ENCODE data around the gene ANKRD40CL.
"Not testable (repeated sequence)": the region's sequence is repeated elsewhere in the genome, so short reads cannot be mapped to it uniquely, and the experiment has no call there.

The ANKRD40CL gene

DNA sequence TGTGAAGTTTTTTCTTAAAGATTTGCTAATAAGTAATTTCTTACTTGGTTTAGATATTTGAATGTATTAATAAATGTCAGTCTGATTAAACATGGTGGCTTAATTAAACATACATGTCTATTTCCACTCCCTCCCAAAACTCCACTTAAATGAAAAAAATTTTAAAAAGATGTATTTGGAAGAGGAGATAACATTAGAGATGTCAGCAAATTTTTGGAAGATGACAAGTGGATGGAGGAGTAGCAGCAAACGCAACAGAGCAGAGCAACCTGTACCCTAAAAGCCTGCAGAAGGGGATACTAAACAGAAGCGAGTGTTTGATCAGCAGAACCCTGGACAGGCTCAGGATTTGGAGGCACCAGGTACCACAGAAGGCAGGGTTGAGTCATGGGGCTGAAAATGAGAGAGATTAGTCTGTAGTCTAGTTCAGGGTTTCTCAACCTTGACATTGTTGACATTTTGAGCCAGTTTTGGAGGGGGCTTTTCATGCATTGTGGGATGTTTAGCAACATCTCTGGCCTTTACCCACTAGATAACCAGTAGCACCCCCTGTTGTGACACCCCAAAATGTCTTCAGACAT lies 30.1 kb downstream of the ANKRD40CL start:
- peaks cover 28% of the 10 kb centered on the region for H3K36me3 ChIP-seq (ENCODE audit: control insufficient read depth, insufficient read depth, low read length)

DNA sequence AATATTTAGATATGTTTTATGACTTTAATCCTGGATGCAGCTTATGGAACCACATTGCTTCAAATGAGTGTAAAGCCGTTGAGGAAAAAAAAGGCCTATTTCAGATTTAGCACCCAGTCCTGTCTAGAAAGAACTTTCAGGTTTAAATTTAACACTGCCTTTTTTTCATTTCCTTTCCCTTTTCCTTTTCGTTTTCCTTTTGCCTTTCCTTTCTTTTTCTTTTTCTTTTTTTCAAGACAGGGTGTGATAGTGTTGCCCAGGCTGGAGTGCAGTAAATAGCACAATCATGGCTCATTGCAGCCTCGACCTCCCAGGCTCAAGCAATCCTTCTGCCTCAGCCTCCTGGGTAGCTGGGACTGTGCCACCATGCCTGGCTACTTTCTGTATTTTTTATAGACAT lies 32.0 kb downstream of the ANKRD40CL start:
- no peaks in the 10 kb centered on the region for H3K27me3 ChIP-seq (ENCODE audit: control insufficient read depth, insufficient read depth, low read length, poor library complexity, severe bottlenecking)
- H3K27ac ChIP-seq (ENCODE audit: insufficient read depth, low read depth, low read length, poor library complexity, severe bottlenecking), result no peak overlapping the region
- WGBS, 2 experiments, result 84 to 92% methylated on average over 3 of the region's 3 CpGs
- H3K4me1 ChIP-seq (ENCODE audit: control insufficient read depth, insufficient read depth, low read length), result peaks cover 7% of the 10 kb centered on the region
- H3K9me3 ChIP-seq (ENCODE audit: control insufficient read depth, low read length), result no peaks in the 10 kb centered on the region
- no peak overlapping the region for H3K4me3 ChIP-seq (ENCODE audit: insufficient read depth, low read depth, low read length)
- H3K36me3 ChIP-seq (ENCODE audit: control insufficient read depth, insufficient read depth, low read length), result peaks cover 12% of the 10 kb centered on the region

More for the DNA sequence above, 30.1 kb downstream of the ANKRD40CL start:
- H3K27me3 ChIP-seq (ENCODE audit: control insufficient read depth, insufficient read depth, low read length, poor library complexity, severe bottlenecking), result no peaks in the 10 kb centered on the region
- H3K27ac ChIP-seq (ENCODE audit: insufficient read depth, low read depth, low read length, poor library complexity, severe bottlenecking), result no peak overlapping the region
- peaks cover 7% of the 10 kb centered on the region for H3K4me1 ChIP-seq (ENCODE audit: control insufficient read depth, insufficient read depth, low read length)
- H3K4me3 ChIP-seq (ENCODE audit: insufficient read depth, low read depth, low read length), result no peak overlapping the region
- H3K9me3 ChIP-seq (ENCODE audit: control insufficient read depth, low read length), result no peaks in the 10 kb centered on the region
- 94 to 96% methylated on average over 2 of the region's 2 CpGs for WGBS, 2 experiments

- Histone ChIP-seq H3K27me3 (ENCODE audit: control insufficient read depth, insufficient read depth, low read length, poor library complexity, severe bottlenecking) (no peaks in the 10 kb centered on the region), H3K9me3 (ENCODE audit: control insufficient read depth, low read length) (no peaks in the 10 kb centered on the region), H3K4me3 (ENCODE audit: insufficient read depth, low read depth, low read length) (no peak overlapping the region), H3K4me1 (ENCODE audit: control insufficient read depth, insufficient read depth, low read length) (peaks cover 4% of the 10 kb centered on the region), H3K27ac (ENCODE audit: insufficient read depth, low read depth, low read length, poor library complexity, severe bottlenecking) (no peak overlapping the region), H3K36me3 (ENCODE audit: control insufficient read depth, insufficient read depth, low read length) (no peaks in the 10 kb centered on the region)
- 93 to 95% methylated on average over 7 of the region's 7 CpGs for WGBS, 2 experiments
Observed at GRCh38 chr17:50731575-50732460, 35.5 kb downstream of the ANKRD40CL start.

- Histone ChIP-seq H3K27me3 (ENCODE audit: control insufficient read depth, insufficient read depth, low read length, poor library complexity, severe bottlenecking) (no peaks in the 10 kb centered on the region), H3K9me3 (ENCODE audit: control insufficient read depth, low read length) (no peaks in the 10 kb centered on the region), H3K36me3 (ENCODE audit: control insufficient read depth, insufficient read depth, low read length) (no peaks in the 10 kb centered on the region), H3K4me3 (ENCODE audit: insufficient read depth, low read depth, low read length) (no peak overlapping the region), H3K4me1 (ENCODE audit: control insufficient read depth, insufficient read depth, low read length) (no peaks in the 10 kb centered on the region), H3K27ac (ENCODE audit: insufficient read depth, low read depth, low read length, poor library complexity, severe bottlenecking) (no peak overlapping the region)
- 94 to 97% methylated on average over 4 to 5 of the region's 5 CpGs for WGBS, 2 experiments
Observed at GRCh38 chr17:50728881-50729765, 38.2 kb downstream of the ANKRD40CL start.

GRCh38 chr17:50728112-50728429 lies 39.2 kb downstream of the ANKRD40CL start:
- Histone ChIP-seq H3K4me1 (ENCODE audit: control insufficient read depth, insufficient read depth, low read length) (no peaks in the 10 kb centered on the region), H3K27me3 (ENCODE audit: control insufficient read depth, insufficient read depth, low read length, poor library complexity, severe bottlenecking) (no peaks in the 10 kb centered on the region), H3K27ac (ENCODE audit: insufficient read depth, low read depth, low read length, poor library complexity, severe bottlenecking) (no peak overlapping the region), H3K36me3 (ENCODE audit: control insufficient read depth, insufficient read depth, low read length) (no peaks in the 10 kb centered on the region), H3K9me3 (ENCODE audit: control insufficient read depth, low read length) (no peaks in the 10 kb centered on the region), H3K4me3 (ENCODE audit: insufficient read depth, low read depth, low read length) (no peak overlapping the region)
- WGBS, 2 experiments, result 92 to 94% methylated on average over 1 of the region's 2 CpGs

DNA sequence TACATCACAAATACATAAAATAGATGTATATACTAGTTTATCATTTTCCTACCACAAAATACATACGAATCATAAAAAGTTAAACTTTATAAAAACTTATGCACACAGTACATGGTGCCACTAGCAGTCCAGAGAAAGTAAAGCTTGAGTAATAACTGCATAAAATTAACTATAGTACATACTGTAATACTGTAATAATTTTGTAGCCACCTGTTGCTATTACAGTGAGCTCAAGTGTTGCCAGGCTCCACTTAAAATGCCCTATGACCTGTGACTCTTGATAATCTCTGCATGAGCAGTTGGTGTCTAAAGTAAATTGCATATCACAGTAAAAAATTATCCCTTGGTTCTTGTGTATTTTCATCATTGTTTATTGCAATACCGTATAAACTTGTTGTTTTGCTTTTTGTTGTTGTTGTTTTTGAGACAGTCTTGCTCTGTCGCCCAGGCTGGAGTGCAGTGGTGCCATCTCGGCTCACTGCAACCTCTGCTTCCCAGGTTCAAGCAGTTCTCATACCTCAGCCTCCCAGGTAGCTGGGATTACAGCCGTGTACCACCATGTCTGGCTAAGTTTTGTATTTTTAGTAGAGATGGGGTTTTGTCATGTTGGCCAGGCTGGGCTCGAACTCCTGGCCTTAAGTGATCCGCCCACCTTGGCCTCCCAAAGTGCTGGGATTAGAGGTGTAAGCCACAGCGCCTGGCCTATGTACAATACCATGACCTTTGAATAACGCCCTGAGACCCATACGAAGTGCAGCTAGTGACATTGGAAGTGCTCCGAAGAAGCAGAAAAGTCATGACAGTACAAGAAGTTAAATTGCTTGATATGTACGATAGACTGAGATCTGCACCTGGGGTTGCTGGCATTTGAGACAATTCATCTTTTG lies 41.3 kb downstream of the ANKRD40CL start:
- Histone ChIP-seq H3K4me1 (ENCODE audit: control insufficient read depth, insufficient read depth, low read length) (no peaks in the 10 kb centered on the region), H3K36me3 (ENCODE audit: control insufficient read depth, insufficient read depth, low read length) (no peaks in the 10 kb centered on the region), H3K27ac (ENCODE audit: insufficient read depth, low read depth, low read length, poor library complexity, severe bottlenecking) (no peak overlapping the region), H3K9me3 (ENCODE audit: control insufficient read depth, low read length) (no peaks in the 10 kb centered on the region), H3K4me3 (ENCODE audit: insufficient read depth, low read depth, low read length) (no peak overlapping the region), H3K27me3 (ENCODE audit: control insufficient read depth, insufficient read depth, low read length, poor library complexity, severe bottlenecking) (no peaks in the 10 kb centered on the region)
- 95% methylated on average over 11 to 12 of the region's 12 CpGs for whole genome bisulfite sequencing, 2 experiments

GRCh38 chr17:50724622-50725021 lies 42.7 kb downstream of the ANKRD40CL start:
- H3K4me3 ChIP-seq (ENCODE audit: insufficient read depth, low read depth, low read length); H3K4me1 ChIP-seq (ENCODE audit: control insufficient read depth, insufficient read depth, low read length); H3K36me3 ChIP-seq (ENCODE audit: control insufficient read depth, insufficient read depth, low read length); H3K27ac ChIP-seq (ENCODE audit: insufficient read depth, low read depth, low read length, poor library complexity, severe bottlenecking); H3K27me3 ChIP-seq (ENCODE audit: control insufficient read depth, insufficient read depth, low read length, poor library complexity, severe bottlenecking); H3K9me3 ChIP-seq (ENCODE audit: control insufficient read depth, low read length): not testable (repeated sequence)
- 96 to 97% methylated on average over 5 to 6 of the region's 6 CpGs for WGBS, 2 experiments

DNA sequence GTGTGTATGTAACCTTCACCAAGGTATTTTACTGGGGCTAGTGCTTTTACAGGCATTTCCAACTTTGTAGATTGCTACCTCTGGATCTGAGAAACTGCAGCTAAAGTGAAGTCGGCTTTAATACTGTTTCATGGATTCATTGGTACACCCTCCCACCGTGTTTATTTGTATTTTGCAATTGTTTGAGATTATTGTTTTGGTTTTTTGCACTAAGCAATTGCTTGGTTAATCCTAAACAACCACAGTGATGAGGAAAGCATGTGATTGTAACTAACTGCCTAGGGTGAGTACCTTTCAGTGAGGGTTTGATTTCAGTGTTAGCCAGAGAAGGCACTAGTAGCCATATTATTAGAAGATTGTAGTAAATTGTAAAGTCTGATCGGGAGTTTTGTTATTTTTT lies 44.6 kb downstream of the ANKRD40CL start:
- Histone ChIP-seq H3K36me3 (ENCODE audit: control insufficient read depth, insufficient read depth, low read length) (no peaks in the 10 kb centered on the region), H3K27me3 (ENCODE audit: control insufficient read depth, insufficient read depth, low read length, poor library complexity, severe bottlenecking) (no peaks in the 10 kb centered on the region), H3K27ac (ENCODE audit: insufficient read depth, low read depth, low read length, poor library complexity, severe bottlenecking) (no peak overlapping the region), H3K4me1 (ENCODE audit: control insufficient read depth, insufficient read depth, low read length) (no peaks in the 10 kb centered on the region), H3K9me3 (ENCODE audit: control insufficient read depth, low read length) (no peaks in the 10 kb centered on the region), H3K4me3 (ENCODE audit: insufficient read depth, low read depth, low read length) (no peak overlapping the region)
- WGBS, 2 experiments, result 88 to 89% methylated on average over 3 of the region's 3 CpGs

- Histone ChIP-seq H3K9me3 (ENCODE audit: control insufficient read depth, low read length) (no peaks in the 10 kb centered on the region), H3K4me3 (ENCODE audit: insufficient read depth, low read depth, low read length) (peak overlapping the region; percentile 76), H3K36me3 (ENCODE audit: control insufficient read depth, insufficient read depth, low read length) (no peaks in the 10 kb centered on the region), H3K27ac (ENCODE audit: insufficient read depth, low read depth, low read length, poor library complexity, severe bottlenecking) (no peak overlapping the region), H3K4me1 (ENCODE audit: control insufficient read depth, insufficient read depth, low read length) (no peaks in the 10 kb centered on the region), H3K27me3 (ENCODE audit: control insufficient read depth, insufficient read depth, low read length, poor library complexity, severe bottlenecking) (no peaks in the 10 kb centered on the region)
- WGBS, 2 experiments, result 35 to 47% methylated on average over 5 to 7 of the region's 7 CpGs
Observed at GRCh38 chr17:50721194-50722010, 45.9 kb downstream of the ANKRD40CL start.

Data from ectodermal cell (in vitro differentiated cells).